HL-60/S4 treated with retinoic acid at 250 ng/mL for 4 days and 3 days (cell line): ENCODE measurements around the gene ART3.

Experiments used
- in situ Hi-C: fragments of 300-500 bp; cut with MboI; formaldehyde crosslinking; loops from 2 replicates; pipeline ENCODE4 v1.7.0; 2022; ENCODE audit warnings: low sequenced_read_pairs

The ART3 gene

GRCh38 chr4:76067652-76068286 lies 6.7 kb upstream of the ART3 start:
- in situ Hi-C loops: no loop called here

DNA sequence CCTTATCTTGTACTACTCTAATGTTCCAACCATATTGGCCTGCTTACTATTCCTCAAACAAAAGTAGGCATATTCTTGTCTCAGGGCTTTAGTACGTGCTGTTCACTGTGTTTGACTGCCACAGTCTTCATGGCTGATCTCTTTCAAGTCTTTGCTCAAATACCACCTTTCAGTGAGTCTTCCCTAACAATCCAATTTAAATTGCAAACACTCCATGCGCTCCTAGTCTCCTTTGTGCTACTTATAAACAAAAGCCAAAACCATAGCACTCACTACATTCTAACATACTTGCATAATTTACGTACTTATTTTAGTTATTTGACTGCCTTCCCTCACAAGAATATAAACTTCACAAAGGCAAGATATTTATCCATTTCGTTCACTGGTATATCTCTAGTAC lies 1.7 kb upstream of the ART3 start:
- in situ Hi-C loops: no loop called here

DNA sequence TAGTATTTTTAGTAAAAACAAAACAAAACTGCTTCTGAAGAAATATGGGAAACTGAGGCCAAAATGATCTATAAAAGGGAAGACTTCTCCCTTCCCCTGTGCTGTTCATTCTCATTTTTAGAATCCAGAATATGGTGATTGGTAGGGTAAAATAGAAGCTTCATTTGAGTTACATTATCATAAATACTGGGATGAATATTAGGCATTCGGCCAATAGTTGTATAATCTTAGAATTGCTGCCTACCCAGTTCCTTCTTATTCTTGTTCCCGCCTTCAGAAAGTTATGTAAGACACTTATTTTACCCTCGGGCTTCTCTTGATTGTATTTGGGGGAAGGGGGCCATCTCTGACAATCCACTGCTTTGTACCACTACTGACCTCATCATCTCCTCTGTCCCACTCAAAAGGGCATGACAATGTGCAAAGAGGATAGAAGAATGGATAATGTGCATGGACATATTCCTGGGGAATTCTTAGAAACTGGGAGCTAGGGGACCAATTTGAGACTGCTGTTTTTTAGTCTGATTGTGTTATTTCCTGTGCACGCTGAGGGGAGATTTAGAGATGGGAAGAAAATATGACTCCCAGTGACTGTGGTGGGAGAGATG lies 588 bp downstream of the ART3 start:
- in situ Hi-C loops: no loop called here

DNA sequence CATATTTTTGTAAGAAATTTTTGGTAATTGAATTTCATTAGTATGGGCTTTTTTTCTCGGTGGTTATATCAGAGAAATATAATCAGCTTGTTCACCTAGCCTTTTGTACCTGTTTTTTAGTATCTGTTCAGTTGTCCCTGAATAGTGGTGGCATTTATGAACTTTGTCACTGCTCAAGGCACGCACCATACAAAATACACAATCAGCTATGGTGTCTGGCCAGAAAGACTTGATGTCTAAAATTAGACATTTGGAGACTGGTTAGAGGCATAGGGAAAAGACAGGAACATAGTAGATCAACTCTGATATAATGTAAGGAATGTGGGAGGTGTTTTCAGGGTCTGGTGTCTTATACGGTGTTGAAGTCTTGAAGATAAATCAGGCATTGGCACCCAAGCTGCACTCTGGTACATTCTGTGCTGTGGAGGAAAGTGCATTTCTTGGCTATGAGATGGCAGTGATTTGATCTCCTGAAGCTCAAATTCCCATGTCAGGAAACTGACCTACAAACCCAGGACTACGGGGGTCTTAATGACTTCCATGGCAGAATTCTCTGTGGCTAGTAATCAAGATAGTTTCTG lies 3.6 kb downstream of the ART3 start:
- in situ Hi-C loops: no loop called here

GRCh38 chr4:76083386-76083988 lies 9.0 kb downstream of the ART3 start:
- in situ Hi-C loops: no loop called here

DNA sequence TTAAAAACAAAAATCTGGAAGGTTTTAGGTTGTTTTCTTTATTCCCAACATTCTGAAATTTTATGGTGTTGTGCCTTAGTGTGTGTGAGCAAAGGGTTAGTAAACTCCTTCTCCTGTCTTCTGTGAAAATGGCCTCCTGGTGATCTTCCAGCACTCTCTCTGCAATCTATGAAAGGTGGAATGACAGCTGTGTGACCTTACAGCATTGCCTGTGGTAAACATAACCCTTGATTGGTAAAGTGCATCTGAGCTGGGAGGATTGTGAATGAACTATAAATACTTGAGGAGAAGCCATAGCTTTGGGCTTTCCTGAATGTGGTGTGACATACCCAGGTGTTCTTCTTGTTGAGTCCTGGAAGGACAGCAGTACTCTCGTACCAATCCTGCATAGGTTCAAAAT lies 10.0 kb downstream of the ART3 start:
- in situ Hi-C loops: no loop called here

- in situ Hi-C loops: no loop called here
Measured at GRCh38 chr4:76087007-76087769, 12.7 kb downstream of the ART3 start.

- in situ Hi-C loops: no loop called here
Measured at GRCh38 chr4:76088719-76089118, 14.2 kb downstream of the ART3 start.

DNA sequence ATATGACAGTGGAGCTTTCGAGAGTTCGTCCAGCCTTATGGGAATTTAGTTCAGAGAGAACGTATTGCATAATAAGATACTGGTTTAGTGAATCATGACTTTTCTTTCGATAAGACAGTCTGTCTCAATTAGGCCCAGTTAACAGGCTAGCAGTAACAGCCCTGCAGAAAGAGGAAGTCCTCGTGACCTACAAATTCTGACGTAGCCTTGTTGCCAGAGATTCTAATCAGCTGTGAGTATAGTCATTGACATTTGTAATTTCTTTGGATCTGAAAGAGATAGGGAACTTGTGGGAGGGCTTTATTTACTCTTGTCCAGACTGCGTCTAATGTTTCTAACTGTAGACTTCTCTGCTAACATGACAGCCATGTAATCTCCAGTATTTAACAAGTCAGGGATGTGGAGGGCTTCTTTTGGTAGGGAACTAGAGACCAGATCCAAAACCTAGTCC lies 15.8 kb downstream of the ART3 start:
- in situ Hi-C loops: no loop called here

GRCh38 chr4:76091052-76091451 lies 16.5 kb downstream of the ART3 start:
- in situ Hi-C loops: no loop called here

DNA sequence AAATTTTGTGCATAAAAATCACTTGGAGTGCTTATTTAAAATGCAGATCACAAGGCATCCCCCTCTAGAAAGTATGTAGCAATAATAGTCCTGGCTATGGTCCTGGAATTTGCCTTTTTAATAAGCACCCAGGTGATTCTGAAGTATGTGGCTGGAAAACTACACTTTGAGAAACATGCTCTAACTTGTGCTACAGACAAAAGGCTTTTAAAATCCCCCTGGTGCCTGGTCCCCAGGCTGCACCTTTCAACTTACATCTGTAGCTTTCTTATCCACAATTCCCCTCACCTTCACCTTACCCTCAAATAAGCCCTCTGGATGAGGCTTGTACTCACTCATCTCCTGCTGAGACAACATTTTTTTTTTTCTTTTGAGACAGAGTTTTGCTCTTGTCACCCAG lies 21.1 kb downstream of the ART3 start:
- in situ Hi-C loops: no loop called here

DNA sequence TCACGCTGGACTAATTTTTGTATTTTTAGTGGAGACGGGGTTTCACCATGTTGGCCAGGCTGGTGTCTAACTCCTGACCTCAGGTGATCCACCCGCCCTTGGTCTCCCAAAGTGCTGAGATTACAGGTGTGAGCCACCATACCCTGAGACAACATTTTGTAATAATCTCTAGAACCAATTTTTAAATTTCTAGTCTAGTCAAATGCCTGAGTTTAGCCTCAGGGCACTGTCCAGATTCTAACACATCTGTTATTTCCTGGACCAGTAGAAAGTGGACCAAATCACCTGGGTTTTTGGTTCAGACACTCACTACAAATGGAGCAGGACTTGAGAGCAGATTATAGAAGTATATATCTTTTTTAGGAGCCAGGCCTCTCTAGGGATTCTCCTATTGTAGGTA lies 21.6 kb downstream of the ART3 start:
- in situ Hi-C loops: no loop called here

GRCh38 chr4:76105652-76106051 lies 31.1 kb downstream of the ART3 start:
- in situ Hi-C loops: no loop called here

- in situ Hi-C loops: no loop called here
Measured at GRCh38 chr4:76106442-76106841, 31.9 kb downstream of the ART3 start.

DNA sequence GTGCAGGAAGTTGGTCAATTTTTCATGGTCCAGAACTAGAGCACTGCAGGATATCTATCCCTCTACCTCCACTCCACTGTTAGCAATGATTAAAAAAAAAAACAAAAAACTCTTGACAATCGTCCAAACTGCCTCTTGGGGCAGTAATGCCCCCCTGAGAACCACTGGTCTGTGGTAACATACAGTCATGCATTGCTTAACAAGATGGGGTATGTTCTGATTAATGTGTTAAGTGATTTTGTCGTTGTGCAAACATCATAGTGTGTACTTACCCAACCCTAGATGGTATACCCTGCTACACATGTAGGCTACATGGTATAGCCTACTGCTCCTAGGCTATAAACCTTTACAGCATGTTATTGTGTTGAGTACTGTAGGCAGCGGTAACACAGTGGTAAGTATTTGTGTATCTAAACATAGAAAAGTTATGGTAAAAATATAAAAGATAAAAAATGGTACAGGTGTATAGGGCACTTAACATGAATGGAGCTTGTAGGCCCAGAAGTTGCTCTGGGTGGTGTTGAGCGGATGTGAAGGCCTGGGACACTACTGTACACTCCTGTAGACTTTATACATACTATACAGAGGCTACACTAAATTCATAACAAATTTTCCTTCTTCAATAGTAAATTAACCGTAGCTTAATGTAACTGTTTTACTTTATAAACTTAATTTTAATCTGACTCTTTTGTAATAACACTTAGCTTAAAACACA lies 34.1 kb downstream of the ART3 start:
- in situ Hi-C loops: no loop called here

DNA sequence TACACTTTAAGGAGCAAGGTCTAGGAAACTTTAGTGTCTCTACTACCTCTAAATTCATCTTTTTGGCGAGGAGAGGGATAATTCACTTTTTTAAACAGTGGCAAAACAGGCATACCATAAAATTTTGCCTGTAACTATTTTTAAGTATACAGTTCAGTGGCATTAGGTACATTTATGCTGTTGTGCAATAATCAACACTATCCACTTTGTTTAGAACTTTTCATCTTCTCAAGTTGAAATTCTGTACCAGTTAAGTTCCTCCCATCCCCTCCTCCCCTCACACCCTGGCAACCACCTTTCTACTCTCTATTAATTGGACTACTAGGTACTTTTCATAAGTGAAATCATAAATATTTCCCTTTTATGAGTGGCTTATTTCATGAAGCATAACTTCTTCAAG lies 42.3 kb downstream of the ART3 start:
- in situ Hi-C loops: no loop called here

GRCh38 chr4:76117536-76117935 lies 43.0 kb downstream of the ART3 start:
- in situ Hi-C loops: no loop called here

DNA sequence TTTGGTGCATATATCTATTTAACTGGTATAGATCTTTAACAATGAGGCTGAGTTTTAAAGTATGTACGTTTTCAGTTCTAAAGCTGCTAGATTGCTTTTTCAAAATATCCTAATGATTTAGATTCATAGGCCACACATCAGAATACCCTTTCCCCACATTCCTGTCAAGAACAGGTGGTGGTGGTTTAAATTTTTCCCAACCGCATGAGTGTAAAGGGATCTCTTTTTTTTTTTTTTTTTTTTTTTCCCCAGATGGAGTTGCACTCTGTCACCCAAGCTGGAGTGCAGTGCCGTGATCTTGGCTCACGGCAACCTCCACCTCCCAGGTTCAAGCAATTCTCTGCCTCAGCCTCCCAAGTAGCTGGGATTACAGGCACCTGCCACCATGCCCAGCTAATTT lies 45.7 kb downstream of the ART3 start:
- in situ Hi-C loops: no loop called here

DNA sequence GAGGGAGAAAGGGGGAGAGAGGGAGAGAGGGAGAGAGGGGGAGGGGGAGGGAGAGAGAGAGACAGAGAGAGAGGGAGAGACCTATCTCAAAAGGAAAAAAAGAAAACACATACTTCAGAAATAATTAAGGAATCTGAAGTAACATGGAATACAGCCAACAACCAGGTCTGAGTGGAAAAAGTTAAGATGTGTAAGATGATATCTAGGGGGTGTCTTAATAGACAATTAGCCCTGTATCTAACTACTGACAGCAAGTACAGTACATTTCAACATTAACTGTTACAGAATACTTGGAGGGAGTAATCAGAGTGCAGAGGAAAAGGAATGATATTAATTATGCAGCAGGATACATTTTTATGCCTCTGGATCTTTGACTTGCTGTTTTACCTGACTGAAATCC lies 51.3 kb downstream of the ART3 start:
- in situ Hi-C loops: no loop called here

DNA sequence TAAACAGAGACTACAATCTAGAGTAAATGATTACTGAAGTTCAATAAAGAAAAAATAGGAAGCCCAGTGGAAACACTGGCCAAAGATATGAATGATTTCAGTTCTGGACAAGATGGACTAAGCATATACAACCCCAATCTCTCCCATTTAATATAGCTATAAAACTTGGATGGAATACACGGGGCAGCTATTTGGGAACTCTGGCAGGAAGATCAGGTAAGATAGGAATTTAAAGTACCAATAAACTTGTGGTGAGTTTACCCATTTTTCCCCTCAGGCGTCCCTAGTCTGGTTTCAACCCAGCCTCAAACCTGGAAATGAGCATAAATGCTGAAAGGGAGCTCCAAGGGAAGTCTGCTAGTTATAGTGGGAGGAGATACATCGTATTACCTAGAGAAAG lies 53.2 kb downstream of the ART3 start:
- in situ Hi-C loops: no loop called here

- in situ Hi-C loops: no loop called here
Measured at GRCh38 chr4:76141241-76141640, 66.7 kb downstream of the ART3 start.
